NK-92 (cell line): ENCODE measurements around the gene RNF8.
"Not testable (repeated sequence)": the region's sequence is repeated elsewhere in the genome, so short reads cannot be mapped to it uniquely, and the experiment has no call there.

Experiments
- DNase-seq: peaks from one replicate; lab custom pipeline; 2025; ENCODE audit not compliant: unreplicated experiment; lab: John Stamatoyannopoulos, UW

RNF8 gene

GRCh38 chr6:37442416-37443215, 88.8 kb downstream of the RNF8 start:
- no peak for DNase-seq

GRCh38 chr6:37443216-37443542, 89.4 kb downstream of the RNF8 start:
- not testable (repeated sequence) for DNase-seq
